Uterus (tissue), 2 donors: ENCODE data around the gene MPP7.

Experiments used
- POLR2A ChIP-seq, 2 donors: fragments of 450-650 bp; IDR thresholded peaks; one replicate each; pipeline ENCODE4 v1.6.1; 2016; ENCODE audit warnings: antibody characterized with exemption in 2 of 2, mild to moderate bottlenecking in 1 of 2, moderate library complexity in 1 of 2
- TF ChIP-seq, protein P1 (sequence below), 4 experiments: fragments of 200-600 bp in 2 of 4; fragments of 450-650 bp in 2 of 4; sonication (generic) in 2 of 4; IDR thresholded peaks; one replicate each; pipeline ENCODE4 v1.5.1; 2016 to 2019; ENCODE audit warnings: antibody characterized with exemption in 4 of 4, mild to moderate bottlenecking in 2 of 4, moderate library complexity in 1 of 4

DNA sequence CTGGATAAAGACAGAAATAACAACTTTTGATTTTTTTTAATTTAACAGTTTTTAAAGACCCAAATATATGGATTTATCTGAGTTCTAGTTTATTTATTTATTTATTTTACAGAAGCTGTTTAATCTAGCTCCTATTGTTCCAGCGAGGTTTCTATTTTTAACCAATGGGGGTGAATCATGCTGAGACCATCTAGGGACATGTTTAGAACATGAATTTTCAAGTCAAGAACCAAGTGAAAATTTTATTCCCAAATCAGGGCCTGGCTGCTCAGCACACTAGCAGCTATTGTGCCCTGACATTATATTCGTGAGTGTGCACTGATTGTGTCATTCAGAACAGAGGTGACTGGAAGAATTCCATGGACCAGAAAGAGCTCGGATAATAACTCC is 24.6 kb upstream of the MPP7 start:
- no peak for TF ChIP-seq POLR2A (IDR thresholded peaks at IDR 0.05)
- TF ChIP-seq, protein P1, sequence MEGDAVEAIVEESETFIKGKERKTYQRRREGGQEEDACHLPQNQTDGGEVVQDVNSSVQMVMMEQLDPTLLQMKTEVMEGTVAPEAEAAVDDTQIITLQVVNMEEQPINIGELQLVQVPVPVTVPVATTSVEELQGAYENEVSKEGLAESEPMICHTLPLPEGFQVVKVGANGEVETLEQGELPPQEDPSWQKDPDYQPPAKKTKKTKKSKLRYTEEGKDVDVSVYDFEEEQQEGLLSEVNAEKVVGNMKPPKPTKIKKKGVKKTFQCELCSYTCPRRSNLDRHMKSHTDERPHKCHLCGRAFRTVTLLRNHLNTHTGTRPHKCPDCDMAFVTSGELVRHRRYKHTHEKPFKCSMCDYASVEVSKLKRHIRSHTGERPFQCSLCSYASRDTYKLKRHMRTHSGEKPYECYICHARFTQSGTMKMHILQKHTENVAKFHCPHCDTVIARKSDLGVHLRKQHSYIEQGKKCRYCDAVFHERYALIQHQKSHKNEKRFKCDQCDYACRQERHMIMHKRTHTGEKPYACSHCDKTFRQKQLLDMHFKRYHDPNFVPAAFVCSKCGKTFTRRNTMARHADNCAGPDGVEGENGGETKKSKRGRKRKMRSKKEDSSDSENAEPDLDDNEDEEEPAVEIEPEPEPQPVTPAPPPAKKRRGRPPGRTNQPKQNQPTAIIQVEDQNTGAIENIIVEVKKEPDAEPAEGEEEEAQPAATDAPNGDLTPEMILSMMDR (IDR thresholded peaks at IDR 0.05) = no peak
